MV-4-11 (cell line): ENCODE measurements around the gene NCOA7.

Source experiments
- DNase-seq: peaks from one replicate; lab custom pipeline; 2025; lab: John Stamatoyannopoulos, UW

NCOA7 gene, protein sequence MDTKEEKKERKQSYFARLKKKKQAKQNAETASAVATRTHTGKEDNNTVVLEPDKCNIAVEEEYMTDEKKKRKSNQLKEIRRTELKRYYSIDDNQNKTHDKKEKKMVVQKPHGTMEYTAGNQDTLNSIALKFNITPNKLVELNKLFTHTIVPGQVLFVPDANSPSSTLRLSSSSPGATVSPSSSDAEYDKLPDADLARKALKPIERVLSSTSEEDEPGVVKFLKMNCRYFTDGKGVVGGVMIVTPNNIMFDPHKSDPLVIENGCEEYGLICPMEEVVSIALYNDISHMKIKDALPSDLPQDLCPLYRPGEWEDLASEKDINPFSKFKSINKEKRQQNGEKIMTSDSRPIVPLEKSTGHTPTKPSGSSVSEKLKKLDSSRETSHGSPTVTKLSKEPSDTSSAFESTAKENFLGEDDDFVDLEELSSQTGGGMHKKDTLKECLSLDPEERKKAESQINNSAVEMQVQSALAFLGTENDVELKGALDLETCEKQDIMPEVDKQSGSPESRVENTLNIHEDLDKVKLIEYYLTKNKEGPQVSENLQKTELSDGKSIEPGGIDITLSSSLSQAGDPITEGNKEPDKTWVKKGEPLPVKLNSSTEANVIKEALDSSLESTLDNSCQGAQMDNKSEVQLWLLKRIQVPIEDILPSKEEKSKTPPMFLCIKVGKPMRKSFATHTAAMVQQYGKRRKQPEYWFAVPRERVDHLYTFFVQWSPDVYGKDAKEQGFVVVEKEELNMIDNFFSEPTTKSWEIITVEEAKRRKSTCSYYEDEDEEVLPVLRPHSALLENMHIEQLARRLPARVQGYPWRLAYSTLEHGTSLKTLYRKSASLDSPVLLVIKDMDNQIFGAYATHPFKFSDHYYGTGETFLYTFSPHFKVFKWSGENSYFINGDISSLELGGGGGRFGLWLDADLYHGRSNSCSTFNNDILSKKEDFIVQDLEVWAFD

DNA sequence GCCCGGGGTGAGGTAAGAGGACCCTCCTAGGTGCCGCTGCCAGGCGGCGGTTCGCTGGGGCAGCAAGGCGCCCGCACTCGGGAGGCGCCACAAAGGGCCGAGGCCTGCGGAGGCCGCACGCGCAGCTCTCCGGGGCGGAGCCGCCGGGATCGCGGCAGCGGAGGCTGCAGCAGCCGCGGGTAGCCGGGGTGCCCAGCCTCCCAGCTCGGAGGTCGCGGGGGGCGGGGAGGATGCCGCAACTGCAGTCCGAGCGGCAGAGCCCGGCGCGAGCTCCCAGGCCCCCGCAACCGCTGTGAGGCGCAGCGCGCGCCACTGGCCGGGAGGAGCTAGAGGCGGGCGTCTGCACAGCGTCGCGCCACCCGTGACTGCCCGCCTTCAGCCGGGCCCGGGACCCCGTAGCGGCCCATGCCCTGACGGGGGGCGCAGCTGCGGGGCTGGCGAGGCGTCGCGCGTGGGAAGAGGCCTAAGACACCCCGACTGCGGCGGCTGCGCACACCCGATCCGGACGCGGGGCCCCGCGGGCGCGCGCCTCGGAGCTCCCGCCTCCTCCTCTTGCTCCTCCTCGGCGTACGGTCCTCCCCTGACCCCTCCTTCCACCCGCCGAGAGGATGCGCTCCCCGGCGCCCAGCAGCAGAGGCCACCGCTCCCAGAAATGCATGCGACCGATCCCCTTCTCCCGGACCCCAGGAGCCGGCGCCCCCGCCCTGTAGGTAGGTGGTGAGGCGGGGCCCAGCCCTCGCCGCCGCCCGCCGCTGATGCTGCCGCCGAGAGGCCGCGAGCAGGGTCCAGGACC is at the start of gene NCOA7:
TSS of gene NCOA7 (plus strand) at position 603 of the 793 bp plus-strand sequence. CDS start 24,395 bp downstream, outside the sequence.
- DNase-seq, result peak; percentile 46

DNA sequence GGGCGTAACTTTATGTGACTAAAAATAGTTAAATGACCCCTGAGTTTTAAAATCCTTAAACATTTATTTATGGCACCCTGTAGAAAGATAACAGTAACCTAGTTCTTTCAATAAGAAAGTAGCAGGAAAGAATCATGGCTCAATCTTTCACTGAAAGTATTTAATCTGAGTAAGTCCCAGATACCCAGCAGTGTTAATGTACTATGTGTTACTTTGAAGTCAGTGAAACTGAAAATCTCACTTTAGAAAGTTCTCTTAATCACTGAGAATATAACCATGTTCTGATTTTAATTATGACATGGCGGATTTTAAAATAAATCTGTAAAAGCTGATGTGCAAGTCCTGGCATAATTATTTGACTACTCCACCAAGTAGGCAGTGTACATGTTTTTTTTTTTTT is 49.4 kb upstream of the NCOA7 start:
- DNase-seq, result no peak

DNA sequence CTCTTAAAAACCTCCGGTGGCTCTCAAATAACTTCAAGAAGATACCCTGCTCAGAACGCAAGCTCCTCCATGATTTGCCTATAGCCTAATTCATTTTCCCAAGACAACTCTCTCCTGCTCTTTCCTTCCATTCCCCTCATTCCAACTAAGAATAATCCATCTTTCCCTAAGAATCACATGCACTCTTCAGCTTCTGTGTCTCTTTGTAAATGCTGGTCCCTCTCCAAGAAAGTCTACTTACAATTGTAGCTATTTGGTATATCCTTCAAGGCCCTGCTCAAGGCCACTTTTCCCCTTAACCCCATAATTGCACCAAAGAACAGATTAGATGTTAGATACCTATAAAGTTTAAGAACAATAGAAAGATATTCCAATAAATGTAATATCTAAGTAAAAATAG is 48.7 kb upstream of the NCOA7 start:
- DNase-seq, result no peak

DNA sequence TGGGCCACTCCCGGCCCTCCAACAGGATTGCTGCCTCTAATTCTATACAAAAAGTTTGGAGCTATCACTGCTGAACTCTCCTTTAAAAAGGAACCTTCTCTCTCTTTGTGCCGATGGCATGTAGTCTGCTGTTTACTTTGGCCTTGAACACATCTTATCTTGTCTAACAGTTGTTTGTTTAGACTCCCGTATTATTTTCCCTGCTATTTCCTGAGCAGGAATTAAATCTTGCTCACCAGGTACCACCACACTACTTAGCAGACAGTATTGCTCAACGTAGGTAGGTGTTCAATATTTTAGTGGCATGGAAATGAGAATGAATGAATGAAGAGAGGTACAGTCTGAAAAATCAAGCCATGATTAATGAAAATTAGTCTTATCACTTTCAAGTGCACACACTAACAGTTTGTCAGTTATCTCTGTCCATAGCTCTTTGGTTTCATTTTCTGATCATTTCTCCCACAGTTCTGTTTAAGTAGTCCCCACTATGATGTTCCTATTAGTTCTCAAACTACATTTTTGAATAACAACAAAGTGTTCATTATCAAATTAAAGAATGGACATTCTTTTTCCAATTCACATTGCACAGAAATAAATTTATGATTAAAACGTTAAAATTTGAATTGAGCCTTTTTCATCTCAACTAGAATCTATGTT is 48.2 kb upstream of the NCOA7 start:
- DNase-seq, result no peak

DNA sequence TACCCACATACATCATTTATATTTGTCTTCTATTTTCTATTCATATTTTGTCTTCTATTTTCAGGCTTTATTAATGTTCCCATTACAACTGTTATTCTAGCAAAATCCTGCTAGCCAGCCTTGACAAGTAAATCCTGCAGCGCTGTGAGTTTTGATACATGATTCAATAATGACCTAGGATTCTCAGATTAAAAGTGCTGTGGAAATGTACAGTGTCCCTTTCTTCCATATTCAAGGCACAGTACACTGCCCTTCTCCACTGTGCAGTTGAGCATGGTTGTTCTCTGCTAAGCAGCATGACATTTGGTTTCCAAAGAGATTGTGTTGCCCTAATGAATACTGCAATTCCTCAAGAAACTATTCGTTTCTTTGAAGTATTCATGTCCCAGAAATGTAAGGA is 47.2 kb upstream of the NCOA7 start:
- no peak for DNase-seq

DNA sequence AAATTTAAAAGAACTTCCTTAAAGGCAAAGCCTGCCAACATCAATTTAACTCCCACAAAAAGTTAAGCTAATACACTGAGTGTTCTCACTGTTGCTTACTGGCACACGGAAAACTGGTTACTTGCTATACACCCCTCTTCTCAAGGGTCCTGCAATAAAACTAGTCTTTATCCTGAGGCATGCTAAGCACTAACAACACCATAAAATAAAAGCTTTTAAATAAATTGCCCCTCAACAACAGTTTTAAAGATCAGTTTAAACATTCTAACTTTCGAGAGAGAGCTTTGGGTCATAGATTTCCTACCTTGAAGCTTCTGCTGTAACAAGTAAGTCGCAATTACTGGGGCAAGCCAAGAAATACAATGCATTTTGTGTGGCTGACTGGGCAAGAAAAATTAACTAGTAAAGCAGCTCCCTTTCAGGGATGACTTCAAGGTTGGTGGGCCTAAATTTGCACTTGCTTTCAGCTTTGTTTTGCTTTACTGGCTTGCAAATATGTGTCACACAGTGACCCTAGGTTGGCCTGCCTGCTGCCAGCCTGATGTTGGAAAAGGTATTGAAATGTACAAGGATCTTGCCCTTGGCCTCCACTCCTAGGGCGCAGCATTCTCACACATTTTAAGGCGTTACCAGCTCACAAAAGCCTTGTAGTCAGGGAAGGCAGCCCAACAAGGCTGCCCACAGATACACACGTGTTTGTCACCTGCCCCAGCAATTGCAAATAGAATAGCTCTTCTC is 45.3 kb upstream of the NCOA7 start:
- no peak for DNase-seq

DNA sequence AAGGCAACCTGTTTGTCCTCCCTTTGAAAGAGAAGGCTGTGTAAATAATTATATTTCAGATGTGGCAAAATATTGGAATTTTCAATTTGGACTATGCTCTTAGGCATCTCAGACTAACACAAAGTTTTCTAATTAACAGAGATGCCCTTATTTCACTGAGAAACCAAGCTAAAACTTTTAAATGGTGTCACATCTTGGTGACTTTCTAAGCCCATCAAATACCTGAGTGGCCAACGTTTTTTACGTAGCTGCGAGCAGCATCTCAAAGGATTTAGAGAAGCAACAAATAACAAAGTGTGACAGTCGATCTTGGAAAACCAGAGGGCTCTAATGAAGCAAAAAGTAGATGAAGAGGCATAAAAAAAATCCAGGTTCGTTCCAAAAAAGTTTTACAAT is 44.7 kb upstream of the NCOA7 start:
- DNase-seq, result no peak

DNA sequence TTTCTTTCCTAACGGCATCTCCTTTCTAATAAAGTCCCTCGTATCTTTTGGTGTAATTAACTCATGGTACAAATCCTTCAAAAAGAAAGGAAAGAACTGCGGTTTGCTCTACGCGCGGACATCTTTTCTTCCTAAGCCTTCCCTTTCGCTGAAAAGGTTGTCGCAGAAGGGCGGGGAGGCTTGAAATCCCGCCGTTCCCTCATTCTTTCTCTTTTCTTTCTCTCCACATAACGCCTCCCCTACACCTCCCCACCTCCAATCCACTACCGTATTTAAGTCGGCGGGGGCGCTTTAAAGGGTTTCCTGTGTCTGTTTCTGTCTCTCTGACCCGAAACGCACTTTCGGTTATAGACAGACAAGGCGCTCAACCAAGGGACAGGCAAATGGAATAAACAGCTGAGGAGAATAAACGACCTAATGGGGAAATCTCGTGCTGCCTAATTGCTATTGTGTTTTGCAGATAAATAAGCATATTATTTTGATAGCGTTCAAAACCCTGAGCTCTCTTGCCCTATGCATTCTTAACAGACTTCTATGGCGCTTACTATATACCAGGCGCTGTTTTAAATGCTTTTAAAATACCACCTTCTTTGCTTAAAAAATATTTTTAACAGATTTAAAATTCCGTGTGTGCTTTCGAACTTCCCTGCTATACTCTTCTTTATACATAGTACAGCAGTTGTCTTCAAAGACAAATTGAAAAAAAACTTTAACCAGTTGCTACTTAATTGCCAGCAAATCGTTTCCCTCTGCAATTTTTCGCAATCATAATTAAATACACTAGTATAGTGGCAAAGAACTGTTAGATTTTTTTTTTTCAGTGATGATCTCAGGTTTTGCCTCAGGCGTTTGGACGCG is 43.8 kb upstream of the NCOA7 start:
- DNase-seq, result peak; percentile 61

DNA sequence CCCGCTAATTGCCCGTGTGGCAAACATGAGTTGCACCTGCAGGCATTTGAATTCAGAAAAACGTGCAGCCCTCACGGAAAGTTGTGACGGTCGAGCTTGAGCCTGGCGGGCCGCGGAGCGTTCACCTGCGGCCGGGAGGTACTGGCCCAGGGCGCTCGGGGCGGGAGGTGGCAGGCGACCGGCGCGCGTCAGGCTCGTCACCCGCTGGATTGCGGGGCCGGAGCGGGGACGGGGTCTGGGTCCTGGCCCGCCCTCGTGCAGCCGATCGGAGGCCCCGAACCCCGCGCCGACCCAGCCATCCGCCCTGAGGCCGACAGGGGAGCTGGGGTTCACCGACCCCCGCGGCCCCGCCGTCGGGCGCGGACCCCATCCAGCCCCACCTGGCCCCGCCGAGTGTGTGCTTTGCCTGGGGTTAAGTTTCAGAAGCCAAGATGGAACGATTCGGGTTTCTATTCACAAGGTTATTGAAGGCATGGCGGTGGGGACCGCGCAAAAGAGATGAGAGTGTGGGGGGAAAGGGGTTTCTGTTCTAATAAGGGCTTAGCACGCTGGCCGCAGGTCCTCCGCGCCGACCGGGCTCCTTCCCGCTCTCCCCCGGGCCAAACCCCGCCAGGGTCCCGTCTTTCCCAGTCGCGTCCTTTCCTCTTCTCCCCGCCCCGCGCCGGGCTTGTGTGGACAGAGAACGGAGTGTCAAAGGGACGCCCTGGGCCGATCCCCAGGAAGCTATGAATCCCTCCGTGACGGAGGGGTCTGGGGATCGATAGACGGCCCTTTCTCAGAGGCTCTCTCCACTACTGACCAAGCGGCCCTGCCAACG is 43.0 kb upstream of the NCOA7 start:
- no peak for DNase-seq

DNA sequence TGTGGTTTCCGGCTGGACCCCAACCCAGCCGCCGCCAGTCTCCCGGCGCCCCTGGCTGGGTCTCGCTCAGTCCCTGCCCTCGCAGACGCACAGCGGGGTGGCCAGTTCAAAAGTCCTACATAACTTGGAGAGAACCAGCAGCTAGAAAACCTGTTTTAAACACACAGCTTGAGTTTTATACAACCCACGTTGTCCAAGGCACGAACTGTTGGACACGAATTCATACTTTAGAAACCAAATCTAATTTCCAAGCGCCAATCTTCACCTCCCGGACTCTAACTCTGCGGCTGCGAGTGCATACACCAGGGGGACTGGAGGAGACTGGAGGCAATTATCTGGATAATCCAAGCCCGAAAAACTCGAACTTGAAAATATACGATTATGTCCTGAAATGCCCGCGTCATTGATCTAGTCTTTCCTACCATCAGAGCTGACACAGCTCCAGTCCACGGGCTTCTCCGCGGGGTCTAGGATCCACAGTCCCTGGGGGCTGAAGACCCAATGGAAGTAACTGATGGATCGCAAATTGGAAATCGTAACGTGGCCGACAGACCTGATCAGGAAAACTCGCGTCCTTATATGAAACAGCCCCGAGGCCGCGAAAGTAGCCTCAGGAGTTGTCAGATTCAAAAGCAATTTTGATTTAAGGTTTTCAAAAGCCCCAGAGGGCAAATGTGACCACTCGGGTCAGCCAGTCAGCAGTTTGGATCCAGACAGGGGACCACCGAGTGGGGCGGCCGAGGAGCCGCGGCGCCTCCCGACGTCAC is 42.2 kb upstream of the NCOA7 start:
- no peak for DNase-seq

DNA sequence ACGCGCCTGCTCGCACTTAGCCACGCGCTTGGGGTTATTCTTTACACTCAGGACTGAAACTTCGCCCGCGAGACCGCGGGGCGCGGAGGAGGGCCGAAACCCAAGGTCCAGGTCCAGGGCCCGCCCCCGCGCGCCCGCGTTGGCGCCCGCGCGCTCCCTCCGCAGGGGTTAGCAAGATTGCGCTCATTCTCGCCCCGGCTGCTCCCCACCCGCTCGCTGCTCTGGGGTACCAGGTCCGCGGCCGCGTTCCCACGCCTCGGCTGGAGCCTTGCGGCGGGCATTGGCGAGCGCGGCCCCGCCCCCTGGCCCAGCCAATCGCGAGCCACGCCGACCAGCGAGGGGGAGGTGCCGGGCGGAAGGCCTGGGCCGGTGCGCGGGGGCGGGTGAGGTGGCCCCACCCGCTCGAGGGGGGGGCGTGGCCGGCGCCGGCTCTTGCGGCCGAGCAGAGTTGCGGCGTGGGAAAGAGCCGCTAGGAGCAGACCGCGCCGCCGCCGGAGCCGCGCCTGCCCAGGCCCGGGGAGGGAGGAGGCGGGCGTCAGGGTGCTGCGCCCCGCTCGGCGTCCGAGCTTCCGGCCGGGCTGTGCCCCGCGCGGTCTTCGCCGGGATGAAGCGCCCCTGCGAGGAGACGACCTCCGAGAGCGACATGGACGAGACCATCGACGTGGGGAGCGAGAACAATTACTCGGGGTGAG is 41.4 kb upstream of the NCOA7 start, which contains the start of gene HEY2:
TSS of gene HEY2 (plus strand) at position 460 of the 692 bp plus-strand sequence. CDS start at position 605, 145 bp downstream.
- DNase-seq, result peak; percentile 79

DNA sequence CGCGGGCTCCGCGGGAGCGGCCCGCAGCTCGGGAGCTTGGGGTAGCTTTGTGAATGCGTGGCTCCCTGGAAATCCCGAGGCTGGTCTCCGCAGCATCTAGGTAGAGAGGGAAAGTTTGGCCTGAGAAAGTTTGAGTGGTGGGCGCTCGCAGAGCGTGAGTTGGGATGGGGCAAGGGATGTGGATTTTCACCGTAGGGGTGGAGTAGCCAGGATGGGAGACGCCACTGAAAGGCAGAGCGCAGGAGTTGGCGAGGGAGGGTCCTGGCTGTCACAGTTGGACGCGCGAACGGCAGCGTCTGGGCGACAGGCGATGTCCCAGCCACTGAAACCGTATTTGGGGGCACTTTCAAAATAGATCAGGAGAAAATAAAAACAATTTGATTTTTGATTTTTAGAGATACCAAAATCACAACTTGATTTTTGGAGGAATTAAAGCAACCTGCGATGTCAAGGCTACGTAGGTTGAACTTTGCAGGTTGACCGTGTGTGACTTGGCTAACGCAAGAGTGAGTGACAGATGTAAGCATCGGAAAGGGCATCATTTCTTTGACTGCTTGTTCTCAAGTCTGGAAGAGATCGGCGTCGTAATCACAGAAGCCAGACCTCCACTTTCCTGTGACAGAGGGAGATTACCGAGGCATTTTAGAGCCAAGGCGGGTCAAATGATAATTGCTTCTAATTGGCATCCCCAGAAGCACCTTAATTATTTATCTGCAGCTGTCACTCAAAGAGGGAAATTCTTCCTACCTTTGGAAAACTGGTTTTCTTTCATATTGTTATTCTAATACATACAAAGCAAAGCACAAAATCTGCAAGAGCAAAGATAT is 40.7 kb upstream of the NCOA7 start:
- DNase-seq, result no peak

DNA sequence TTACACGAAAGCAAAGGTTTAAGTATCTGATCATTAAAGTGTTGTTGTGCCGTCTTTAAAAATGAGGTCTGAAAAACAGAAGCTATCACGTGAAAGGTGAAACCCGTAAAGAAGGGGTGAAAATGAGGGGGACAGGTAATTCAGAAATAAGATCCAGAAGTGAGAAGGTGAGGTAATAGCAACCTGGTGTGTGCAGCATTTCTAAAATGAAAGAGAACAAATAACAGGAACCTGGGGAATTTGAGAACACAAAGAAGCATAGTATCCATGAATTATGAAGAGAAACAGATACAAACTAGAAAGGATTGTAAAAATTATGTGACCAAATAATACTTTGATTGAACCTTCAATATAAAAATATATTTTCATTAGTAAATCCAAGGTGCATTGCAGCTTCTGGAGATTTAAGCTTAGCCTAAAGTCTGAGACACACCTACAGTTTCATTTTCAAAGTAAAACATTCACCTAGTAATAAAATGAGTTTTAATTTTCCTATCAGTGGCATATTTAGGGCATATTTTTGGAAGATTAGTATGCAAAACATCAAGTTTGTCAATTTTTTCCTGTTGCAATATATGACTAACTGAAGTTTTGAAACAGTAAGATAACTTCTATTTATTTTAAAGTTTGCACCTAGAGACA is 39.9 kb upstream of the NCOA7 start:
- no peak for DNase-seq

DNA sequence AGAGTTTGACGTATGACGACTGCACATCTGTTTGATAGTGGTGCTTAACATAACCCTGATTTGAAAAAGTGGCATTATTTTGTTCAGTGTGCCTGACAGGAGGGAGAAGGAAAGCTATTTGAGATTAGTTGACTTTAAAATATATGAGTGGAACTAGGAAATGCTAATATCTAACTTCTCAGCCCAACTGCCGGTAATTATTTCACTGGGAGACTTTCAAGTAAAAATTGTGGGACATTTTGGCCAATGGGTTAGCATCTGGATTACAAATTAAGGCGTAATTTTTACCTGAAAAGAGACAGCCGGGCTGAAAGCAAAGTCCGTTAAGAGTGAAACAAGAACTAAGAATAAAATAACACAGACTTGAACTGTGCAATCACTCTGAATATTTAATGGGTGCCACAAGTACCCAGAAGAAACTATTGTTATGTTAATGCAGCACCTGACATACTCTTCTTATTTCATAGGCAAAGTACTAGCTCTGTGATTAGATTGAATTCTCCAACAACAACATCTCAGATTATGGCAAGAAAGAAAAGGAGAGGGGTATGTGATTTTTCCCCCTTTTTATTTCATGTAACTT is 39.3 kb upstream of the NCOA7 start:
- DNase-seq, result no peak

DNA sequence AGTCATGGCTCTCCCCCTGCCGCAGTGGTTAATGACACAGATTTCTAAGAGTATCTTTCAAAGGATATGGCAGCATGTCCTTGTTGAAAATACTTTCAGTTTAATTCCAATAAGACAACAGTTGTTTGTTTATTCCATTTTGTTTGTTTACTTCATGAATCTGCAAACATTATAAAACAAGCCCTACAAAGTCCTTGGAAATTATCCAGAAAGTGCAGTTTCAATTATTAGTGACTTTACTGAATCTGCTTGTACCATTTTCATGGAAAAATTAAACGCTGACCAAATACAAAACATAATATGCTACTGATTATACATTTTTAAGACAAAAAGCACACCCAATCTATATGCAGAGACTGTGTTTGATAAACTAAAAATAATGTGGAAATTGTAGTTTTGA is 38.0 kb upstream of the NCOA7 start:
- DNase-seq, result no peak
